Measurements from ENCODE around the gene ASPM.
"Not testable (repeated sequence)": the region's sequence is repeated elsewhere in the genome, so short reads cannot be mapped to it uniquely, and the experiment has no call there.

Gene ASPM

DNA sequence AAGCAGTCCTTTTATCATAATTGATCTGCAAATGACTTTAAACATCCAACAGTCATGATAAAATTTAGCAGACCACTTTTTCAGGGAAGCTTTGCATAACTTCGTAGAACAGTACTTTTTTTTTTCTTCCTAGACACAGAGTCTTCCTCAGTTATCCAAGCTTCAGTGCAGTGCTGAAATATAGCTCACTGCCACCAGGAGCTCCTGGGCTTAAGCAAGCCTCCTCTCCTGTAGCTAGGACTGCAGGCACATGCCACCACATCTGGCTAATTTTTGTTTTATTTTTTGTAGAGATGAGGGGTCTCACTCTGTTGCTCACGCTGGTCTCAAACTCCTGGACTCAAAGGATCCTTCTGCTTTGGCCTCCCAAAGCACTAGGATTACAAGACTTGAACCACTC lies 83.3 kb downstream of the ASPM start:
- DNase-seq (ENCODE audit: low read depth, low spot score), result no peak
- CTCF ChIA-PET, result no interaction called here
- POLR2A ChIA-PET, result no interaction called here
- H3K4me3 ChIP-seq (ENCODE audit: low read depth, low read length), result no peak overlapping the region
- TF ChIP-seq, protein P1, sequence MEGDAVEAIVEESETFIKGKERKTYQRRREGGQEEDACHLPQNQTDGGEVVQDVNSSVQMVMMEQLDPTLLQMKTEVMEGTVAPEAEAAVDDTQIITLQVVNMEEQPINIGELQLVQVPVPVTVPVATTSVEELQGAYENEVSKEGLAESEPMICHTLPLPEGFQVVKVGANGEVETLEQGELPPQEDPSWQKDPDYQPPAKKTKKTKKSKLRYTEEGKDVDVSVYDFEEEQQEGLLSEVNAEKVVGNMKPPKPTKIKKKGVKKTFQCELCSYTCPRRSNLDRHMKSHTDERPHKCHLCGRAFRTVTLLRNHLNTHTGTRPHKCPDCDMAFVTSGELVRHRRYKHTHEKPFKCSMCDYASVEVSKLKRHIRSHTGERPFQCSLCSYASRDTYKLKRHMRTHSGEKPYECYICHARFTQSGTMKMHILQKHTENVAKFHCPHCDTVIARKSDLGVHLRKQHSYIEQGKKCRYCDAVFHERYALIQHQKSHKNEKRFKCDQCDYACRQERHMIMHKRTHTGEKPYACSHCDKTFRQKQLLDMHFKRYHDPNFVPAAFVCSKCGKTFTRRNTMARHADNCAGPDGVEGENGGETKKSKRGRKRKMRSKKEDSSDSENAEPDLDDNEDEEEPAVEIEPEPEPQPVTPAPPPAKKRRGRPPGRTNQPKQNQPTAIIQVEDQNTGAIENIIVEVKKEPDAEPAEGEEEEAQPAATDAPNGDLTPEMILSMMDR (IDR thresholded peaks at IDR 0.05; ENCODE audit: insufficient read depth, low read length, missing control alignments), result no peak

DNA sequence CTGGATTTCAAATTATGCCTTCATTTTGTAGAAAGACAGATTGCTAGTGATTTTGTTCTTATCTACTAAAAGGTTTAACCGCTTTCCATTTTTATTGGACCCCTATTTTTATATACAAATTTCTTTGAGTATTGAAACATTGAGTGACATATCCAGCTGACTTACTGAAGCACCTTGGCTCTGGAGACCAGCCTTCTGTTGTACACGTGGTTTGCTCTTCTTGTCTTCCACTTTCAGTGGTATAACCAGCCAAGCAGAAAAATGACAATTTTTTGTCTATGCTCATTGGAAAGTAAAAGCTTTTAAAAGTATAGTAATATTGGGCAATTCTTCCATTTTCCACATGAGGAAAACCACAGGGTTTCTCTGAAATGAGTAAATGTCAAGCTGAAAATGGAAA lies 83.8 kb downstream of the ASPM start:
- H3K4me3 ChIP-seq (ENCODE audit: low read depth, low read length), result no peak overlapping the region
- DNase-seq (ENCODE audit: low read depth, low spot score), result no peak
- CTCF ChIA-PET, result no interaction called here

DNA sequence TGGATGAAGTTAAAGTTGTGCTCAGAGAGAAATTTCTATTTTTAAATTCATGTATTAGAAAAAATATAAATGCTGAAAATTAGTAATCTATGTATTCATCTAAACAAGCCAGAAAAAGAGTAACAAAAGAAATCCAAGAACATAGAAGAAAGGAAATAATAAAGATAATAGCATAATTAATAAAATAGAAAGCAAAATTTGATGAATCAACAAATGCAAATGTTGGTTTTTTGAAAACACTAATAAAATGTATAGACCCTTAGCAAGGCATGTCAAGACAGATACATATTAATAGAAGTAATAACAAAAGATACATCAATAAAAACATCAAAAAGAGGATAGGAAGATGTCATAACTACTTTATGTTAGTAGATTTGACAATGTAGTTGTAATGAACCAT lies 97.4 kb downstream of the ASPM start:
- TF ChIP-seq, protein P1 (IDR thresholded peaks at IDR 0.05; ENCODE audit: insufficient read depth, low read length, missing control alignments), result no peak
- H3K4me3 ChIP-seq (ENCODE audit: low read depth, low read length), result no peak overlapping the region
- DNase-seq (ENCODE audit: low read depth, low spot score), result no peak
- ChIA-PET CTCF (no interaction called here), POLR2A (no interaction called here)

More for the DNA sequence above, 83.8 kb downstream of the ASPM start:
- POLR2A ChIA-PET, result no interaction called here
- TF ChIP-seq, protein P1 (IDR thresholded peaks at IDR 0.05; ENCODE audit: insufficient read depth, low read length, missing control alignments), result no peak

DNA sequence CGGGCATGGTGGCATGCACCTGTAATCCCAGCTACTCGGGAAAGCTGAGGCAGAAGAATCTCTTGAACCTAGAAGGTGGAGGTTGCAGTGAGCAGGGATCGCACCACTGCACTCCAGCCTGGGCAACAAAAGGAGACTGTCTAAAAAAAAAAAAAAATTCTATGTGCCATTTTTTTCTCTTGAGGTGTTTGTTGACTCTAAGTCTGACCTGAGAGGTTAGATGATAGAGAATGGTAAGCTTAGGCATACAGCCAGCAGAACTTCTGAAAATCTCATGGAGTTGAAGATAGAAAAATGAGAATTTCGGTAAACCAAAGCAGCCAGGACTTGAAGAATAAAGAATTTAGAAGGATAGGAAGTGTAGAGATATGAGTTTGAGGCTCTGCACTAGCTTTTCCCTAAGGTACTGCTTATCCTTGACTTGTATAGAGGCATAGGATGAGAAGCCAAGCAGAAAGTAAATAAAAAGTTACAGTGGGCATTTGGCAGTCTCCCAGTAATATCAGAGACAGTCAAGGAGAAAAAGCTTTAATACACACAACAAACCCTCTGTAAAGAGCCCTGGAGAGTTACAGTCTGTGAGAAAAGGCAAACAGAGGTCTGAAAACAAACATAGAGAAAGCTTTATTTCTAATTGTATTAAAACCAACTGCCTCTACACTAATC lies 103.7 kb downstream of the ASPM start:
- no peak overlapping the region for H3K4me3 ChIP-seq (ENCODE audit: low read depth, low read length)
- ChIA-PET CTCF (no interaction called here), POLR2A (no interaction called here)
- TF ChIP-seq, protein P1 (IDR thresholded peaks at IDR 0.05; ENCODE audit: insufficient read depth, low read length, missing control alignments), result no peak
- DNase-seq (ENCODE audit: low read depth, low spot score), result no peak

- POLR2A ChIA-PET, result no interaction called here
- DNase-seq (ENCODE audit: low read depth, low spot score), result no peak
- H3K4me3 ChIP-seq (ENCODE audit: low read depth, low read length), result no peak overlapping the region
- CTCF ChIA-PET, result no interaction called here
- TF ChIP-seq, protein P1 (IDR thresholded peaks at IDR 0.05; ENCODE audit: insufficient read depth, low read length, missing control alignments), result no peak
Observed at GRCh38 chr1:197041486-197042353, 104.7 kb downstream of the ASPM start.

DNA sequence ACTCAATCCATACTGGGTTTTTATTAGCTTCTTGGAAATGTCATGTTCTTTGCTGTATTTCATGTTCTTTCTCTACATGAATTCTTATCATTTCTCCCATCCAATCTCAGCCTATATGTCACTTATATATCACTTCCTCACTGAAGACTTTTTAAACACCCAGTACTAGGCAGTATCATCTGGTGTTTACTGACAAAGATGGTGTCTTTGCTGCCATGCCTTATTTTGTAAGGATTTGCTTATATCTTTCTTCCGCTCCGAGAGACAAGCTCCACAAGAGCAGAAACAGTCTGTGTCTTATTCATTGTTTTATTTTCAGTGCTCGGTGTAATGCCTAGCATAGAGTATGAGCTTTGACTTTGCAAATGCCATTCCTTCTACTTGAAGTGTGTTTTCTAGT lies 109.6 kb downstream of the ASPM start:
- POLR2A ChIA-PET, result no interaction called here
- TF ChIP-seq, protein P1 (IDR thresholded peaks at IDR 0.05; ENCODE audit: insufficient read depth, low read length, missing control alignments), result no peak
- H3K4me3 ChIP-seq (ENCODE audit: low read depth, low read length), result no peak overlapping the region
- CTCF ChIA-PET, result no interaction called here
- DNase-seq (ENCODE audit: low read depth, low spot score), result no peak

DNA sequence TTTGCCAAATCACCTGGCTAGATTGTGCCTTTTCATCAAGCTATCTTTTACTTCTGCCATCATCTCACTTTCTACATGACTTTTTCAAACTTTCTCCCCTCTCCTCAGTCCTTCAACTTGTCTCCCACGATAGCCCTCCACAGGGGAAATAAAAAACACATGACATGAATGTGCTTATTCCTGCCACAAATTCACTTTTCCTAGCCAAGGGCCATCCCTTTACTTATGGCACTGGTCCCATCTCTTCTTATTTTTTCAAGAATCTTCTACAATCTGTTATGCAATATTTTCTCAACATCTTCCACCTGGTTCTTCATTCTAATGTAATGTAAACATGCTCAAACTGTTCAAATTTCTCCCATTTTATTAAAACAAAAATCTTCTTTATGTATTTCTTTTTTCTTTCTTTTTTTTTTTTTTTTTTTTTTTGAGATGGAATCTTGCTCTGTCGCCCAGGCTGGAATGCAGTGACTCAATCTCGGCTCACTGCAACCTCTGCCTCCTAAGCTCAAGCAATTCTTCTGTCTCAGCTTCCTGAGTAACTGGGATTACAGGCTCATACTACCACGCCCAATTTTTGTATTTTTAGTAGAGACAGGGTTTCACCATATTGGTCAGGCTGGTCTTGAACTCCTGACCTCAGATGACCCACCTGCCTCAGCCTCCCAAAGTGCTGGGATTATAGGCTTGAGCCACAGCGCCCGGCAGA lies 111.7 kb downstream of the ASPM start:
- POLR2A ChIA-PET, result not testable (repeated sequence)
- CTCF ChIA-PET, result interaction anchor here (1.2 kb wide), 1 partner anchor 146 kb away, joined by 3 read pairs; no protein-coding TSS in a partner anchor

More for the DNA sequence above, 111.7 kb downstream of the ASPM start:
- DNase-seq (ENCODE audit: low read depth, low spot score); H3K4me3 ChIP-seq (ENCODE audit: low read depth, low read length): not testable (repeated sequence)

All from AG04449 (cell line).